OCI-LY1 (cell line): ENCODE measurements around the gene INSR.

Experiments
- EZH2 ChIP-seq: fragments of 200-600 bp; sonication (generic), shearing (Covaris generic); IDR thresholded peaks from 2 replicates; pipeline ENCODE4 v1.8.0; 2017; ENCODE audit warnings: borderline replicate concordance, mixed run types, mild to moderate bottlenecking, antibody characterized with exemption, low read length, moderate library complexity, mixed read lengths
- TF ChIP-seq, protein P1 (sequence below): fragments of 200-600 bp; sonication (generic), shearing (Covaris generic); IDR thresholded peaks from 2 replicates; pipeline ENCODE4 v1.5.1; 2017; ENCODE audit warnings: mild to moderate bottlenecking, antibody characterized with exemption, low read length, moderate library complexity, mixed read lengths

DNA sequence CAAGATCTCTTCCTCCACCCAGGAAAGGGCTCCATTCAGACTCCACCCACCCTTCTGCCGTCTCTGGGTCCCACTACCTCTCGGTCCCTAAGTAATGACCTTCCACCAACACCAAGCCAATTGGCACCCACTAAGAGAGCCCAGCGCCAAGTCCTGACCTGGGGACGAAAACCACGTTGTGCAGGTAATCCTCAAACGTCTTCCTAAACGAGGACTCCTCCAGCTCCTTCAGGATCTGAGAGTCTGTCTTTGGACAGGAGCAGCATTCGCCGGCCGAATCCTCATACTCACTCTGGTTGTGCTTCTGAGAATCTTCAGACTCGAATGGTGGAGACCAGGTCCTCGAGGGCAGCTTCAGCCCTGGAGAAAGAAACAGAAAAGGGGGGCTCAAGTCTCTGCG lies 141.6 kb downstream of the INSR start:
- TF ChIP-seq, protein P1, sequence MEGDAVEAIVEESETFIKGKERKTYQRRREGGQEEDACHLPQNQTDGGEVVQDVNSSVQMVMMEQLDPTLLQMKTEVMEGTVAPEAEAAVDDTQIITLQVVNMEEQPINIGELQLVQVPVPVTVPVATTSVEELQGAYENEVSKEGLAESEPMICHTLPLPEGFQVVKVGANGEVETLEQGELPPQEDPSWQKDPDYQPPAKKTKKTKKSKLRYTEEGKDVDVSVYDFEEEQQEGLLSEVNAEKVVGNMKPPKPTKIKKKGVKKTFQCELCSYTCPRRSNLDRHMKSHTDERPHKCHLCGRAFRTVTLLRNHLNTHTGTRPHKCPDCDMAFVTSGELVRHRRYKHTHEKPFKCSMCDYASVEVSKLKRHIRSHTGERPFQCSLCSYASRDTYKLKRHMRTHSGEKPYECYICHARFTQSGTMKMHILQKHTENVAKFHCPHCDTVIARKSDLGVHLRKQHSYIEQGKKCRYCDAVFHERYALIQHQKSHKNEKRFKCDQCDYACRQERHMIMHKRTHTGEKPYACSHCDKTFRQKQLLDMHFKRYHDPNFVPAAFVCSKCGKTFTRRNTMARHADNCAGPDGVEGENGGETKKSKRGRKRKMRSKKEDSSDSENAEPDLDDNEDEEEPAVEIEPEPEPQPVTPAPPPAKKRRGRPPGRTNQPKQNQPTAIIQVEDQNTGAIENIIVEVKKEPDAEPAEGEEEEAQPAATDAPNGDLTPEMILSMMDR = no peak
- TF ChIP-seq EZH2 = no peak
